K562 (cell line): ENCODE measurements around the gene SANBR. TPM values are rescaled to one million over a fixed set of nuclear protein-coding genes. Genes with fewer than 3 reads are reported as not detected.

Experiments
- ARID4B ChIP-seq: sonication (generic); formaldehyde crosslinking; IDR thresholded peaks from 2 replicates; pipeline ENCODE4 v1.8.0; 2022; ENCODE audit warnings: mild to moderate bottlenecking, missing genetic modification reagents
- ETS2 ChIP-seq: IDR thresholded peaks from 2 replicates; pipeline ENCODE4 v1.6.1; 2016; ENCODE audit warnings: borderline replicate concordance, missing genetic modification characterization, mild to moderate bottlenecking, moderate library complexity, missing compliant biosample characterization; ENCODE audit not compliant: poor library complexity, severe bottlenecking
- GMEB1 ChIP-seq: fragments of 250-450 bp; sonication (Bioruptor Pico); IDR thresholded peaks from 2 replicates; pipeline ENCODE4 v1.4.0; 2020; ENCODE audit warnings: mild to moderate bottlenecking
- HMG20A ChIP-seq: fragments of 450-650 bp; formaldehyde crosslinking; conservative IDR thresholded peaks from 2 replicates; pipeline ENCODE4 v1.4.0; 2020; ENCODE audit warnings: mild to moderate bottlenecking, mixed read lengths
- NKRF ChIP-seq: fragments of 450-650 bp; IDR thresholded peaks from 2 replicates; pipeline ENCODE4 v1.6.1; 2016; ENCODE audit warnings: borderline replicate concordance
- RBBP5 ChIP-seq: fragments of 200-600 bp; sonication (generic); IDR thresholded peaks from 2 replicates; pipeline ENCODE4 v1.6.1; 2012; ENCODE audit warnings: borderline replicate concordance, mild to moderate bottlenecking, low read length, control low read depth, inconsistent platforms; ENCODE audit not compliant: insufficient read depth, poor library complexity, severe bottlenecking
- RBM25 ChIP-seq: fragments of 200-400 bp; formaldehyde crosslinking; IDR thresholded peaks from 2 replicates; pipeline ENCODE4 v1.6.1; 2018; ENCODE audit warnings: low read length, low read depth, moderate library complexity; ENCODE audit not compliant: severe bottlenecking
- ZFX ChIP-seq: sonication (generic); formaldehyde crosslinking; IDR thresholded peaks from 2 replicates; pipeline ENCODE4 v1.8.0; 2022; ENCODE audit warnings: mild to moderate bottlenecking, missing genetic modification reagents, moderate library complexity
- ZMIZ1 ChIP-seq, 2 experiments: fragments of 150-350 bp in 1 of 2; IDR thresholded peaks; 2 replicates each; pipeline ENCODE4 v1.6.1; 2012 to 2016; ENCODE audit warnings: low read depth in 2 of 2, low read length in 2 of 2, mild to moderate bottlenecking in 1 of 2, moderate library complexity in 1 of 2
- ZNF134 ChIP-seq: fragments of 250-450 bp; sonication (Bioruptor Pico); conservative IDR thresholded peaks from 2 replicates; pipeline ENCODE4 v1.4.0; 2020
- ZNF655 ChIP-seq: fragments of 250-450 bp; sonication (Bioruptor Pico); IDR thresholded peaks from 2 replicates; pipeline ENCODE4 v1.5.0; 2021
- polyA plus RNA-seq, 8 experiments: library from polyadenylated mRNA; depleted of rRNA in 4 of 8; stranded (reverse) in 5 of 8; unstranded in 3 of 8; fragments of >200 nt; fragmentation: Nextera tagmentation in 2 of 8; fragmentation: Illumina TruSeq in 1 of 8; extraction: Ambion mirVana in 2 of 8; extraction: Trizol in 1 of 8; gene quantifications; 2 replicates each; pipeline versions ENCODE4 v1.2.1 to v1.2.3, GENCODE V29; 2011 to 2014; ENCODE audit warnings: inconsistent platforms in 1 of 8, missing spikeins in 1 of 8
- total RNA-seq, 7 experiments: library from RNA; depleted of rRNA in 6 of 7; stranded (reverse); fragments of >200 nt in 6 of 7; fragmentation: Illumina TruSeq in 2 of 7; extraction: Trizol in 2 of 7; gene quantifications; 2 replicates each; pipeline versions ENCODE4 v1.2.1 to v1.2.3, GENCODE V29; 2011 to 2021; ENCODE audit warnings: low replicate concordance in 1 of 7

The SANBR gene
- total and polyA plus RNA-seq, 9 of the 15 experiments (the other 6 are each of a cell fraction or from before 2014, with no cell fraction given), result 1.5 to 7.7 (median 6.2) TPM

GRCh38 chr2:61017556-61018317, 47.9 kb upstream of the SANBR start, which contains the start of the genes PEX13 and PUS10 (continued):
- peak; percentile 83; the same call in 1 of the 2 replicates for TF ChIP-seq ARID4B (CRISPR knock-in tag)
- TF ChIP-seq RBBP5, result peak; percentile 86
- no peak for TF ChIP-seq ETS2 (tag)
- no peak for TF ChIP-seq NKRF
- TF ChIP-seq ZNF134, result no peak
- TF ChIP-seq RBM25, result no peak
- TF ChIP-seq ZMIZ1 (IDR thresholded peaks at IDR 0.05; ENCODE audit: low read depth in 2 of 2, low read length in 2 of 2), result peak in 1 of 2 experiments; percentile 92; a peak in 2 of 4 replicates
- peak; percentile 81 for TF ChIP-seq GMEB1 (CRISPR knock-in tag)
- TF ChIP-seq ZNF655 (CRISPR knock-in tag), result no peak
- peak; percentile 79 for TF ChIP-seq ZFX
- no peak for TF ChIP-seq HMG20A
